A549 (cell line): ENCODE measurements around the gene KIAA0513. TPM values are rescaled to one million over a fixed set of nuclear protein-coding genes. Genes with fewer than 3 reads are reported as not detected.

Source experiments
- ATAC-seq, 2 experiments: fragments of 200-7000 bp in 1 of 2; fragments of >200 bp in 1 of 2; cut with Nextera tagmentation in 1 of 2; cut with Tn5 transposase in 1 of 2; 3 replicates each; pipeline versions ENCODE4 v1.8.0 to v1.9.1; 2018 to 2020; ENCODE audit warnings: mild to moderate bottlenecking in 1 of 2, moderate library complexity in 1 of 2
- CTCF ChIA-PET: fragments of 300-600 bp; sonication (Branson Sonifier 250); formaldehyde crosslinking; extraction: SDS; loops from one replicate; lab custom pipeline; 2021; ENCODE audit warnings: antibody characterized with exemption, inconsistent platforms; lab: Yijun Ruan, JAX
- POLR2A ChIA-PET: fragments of 350-600 bp; formaldehyde crosslinking; extraction: SDS; loops from one replicate; lab custom pipeline; 2021; ENCODE audit warnings: antibody characterized with exemption, inconsistent platforms; lab: Yijun Ruan, JAX
- DNase-seq, 2 experiments: peaks; one replicate each; pipeline versions ENCODE4 v3.0.0 to v3.0.0-alpha.2; 2011 to 2016; ENCODE audit warnings: low read depth in 1 of 2, low spot score in 1 of 2
- FAIRE-seq: peaks from 2 replicates; lab custom pipeline; 2011; peaks lifted over from hg19 to GRCh38; lab: Jason Lieb, UNC
- H3K27ac ChIP-seq, 2 experiments: fragments of >200 bp; sonication (Bioruptor Twin); formaldehyde crosslinking; 3 replicates each; pipeline ENCODE4 v1.5.1; 2016 to 2017
- H3K4me1 ChIP-seq: fragments of >200 bp; sonication (Bioruptor Twin); formaldehyde crosslinking; 3 replicates; pipeline ENCODE4 v1.6.1; 2016
- H3K4me2 ChIP-seq: fragments of >200 bp; sonication (Bioruptor Twin); formaldehyde crosslinking; 3 replicates; pipeline ENCODE4 v1.6.1; 2016
- H3K4me3 ChIP-seq: fragments of >200 bp; sonication (Bioruptor Twin); formaldehyde crosslinking; 3 replicates; pipeline ENCODE4 v1.5.1; 2016
- H3K9me3 ChIP-seq: fragments of >200 bp; sonication (Bioruptor Twin); formaldehyde crosslinking; 3 replicates; pipeline ENCODE4 v1.6.1; 2016
- CBX2 ChIP-seq: fragments of 200-600 bp; sonication (generic); IDR thresholded peaks from 2 replicates; pipeline ENCODE4 v1.6.1; 2016; ENCODE audit warnings: low read depth, mild to moderate bottlenecking, borderline replicate concordance
- CEBPB ChIP-seq, 2 experiments: fragments of >200 bp in 1 of 2; sonication (Bioruptor Twin) in 1 of 2; formaldehyde crosslinking in 1 of 2; IDR thresholded peaks; 2 replicates each; pipeline ENCODE4 v1.6.1; 2012 to 2016
- CHD2 ChIP-seq: fragments of 150-350 bp; IDR thresholded peaks from 2 replicates; pipeline ENCODE4 v1.6.1; 2014; ENCODE audit warnings: low read length; ENCODE audit not compliant: partially characterized antibody
- CHD4 ChIP-seq: fragments of 200-600 bp; sonication (generic); IDR thresholded peaks from 2 replicates; pipeline ENCODE4 v1.6.1; 2016; ENCODE audit warnings: antibody characterized with exemption, mild to moderate bottlenecking, borderline replicate concordance
- CTCF ChIP-seq: fragments of >200 bp; sonication (Bioruptor Twin); formaldehyde crosslinking; IDR thresholded peaks from 3 replicates; pipeline ENCODE4 v1.5.1; 2016
- EHMT2 ChIP-seq: fragments of 200-600 bp; sonication (generic); IDR thresholded peaks from 2 replicates; pipeline ENCODE4 v1.6.1; 2016; ENCODE audit warnings: antibody characterized with exemption, low read depth, mild to moderate bottlenecking, moderate library complexity
- FOSB ChIP-seq: fragments of 250-450 bp; sonication (Bioruptor Pico); IDR thresholded peaks from 2 replicates; pipeline ENCODE4 v1.5.0; 2020; ENCODE audit warnings: mild to moderate bottlenecking, moderate library complexity
- FOSL2 ChIP-seq, 2 experiments: fragments of 450-650 bp in 1 of 2; fragments of >200 bp in 1 of 2; sonication (Bioruptor Twin) in 1 of 2; formaldehyde crosslinking; IDR thresholded peaks; 2 replicates each; pipeline versions ENCODE4 v1.5.0 to v1.6.1; 2016 to 2020; ENCODE audit warnings: mild to moderate bottlenecking in 1 of 2, moderate library complexity in 1 of 2
- FOXS1 ChIP-seq: fragments of 250-450 bp; sonication (Bioruptor Pico); IDR thresholded peaks from 2 replicates; pipeline ENCODE4 v1.5.0; 2020; ENCODE audit warnings: mild to moderate bottlenecking, moderate library complexity
- HOXB5 ChIP-seq: fragments of 250-450 bp; sonication (Bioruptor Pico); IDR thresholded peaks from 2 replicates; pipeline ENCODE4 v1.5.0; 2020; ENCODE audit warnings: mild to moderate bottlenecking, moderate library complexity
- JUN ChIP-seq, 2 experiments: fragments of >200 bp; sonication (Bioruptor Twin); formaldehyde crosslinking; IDR thresholded peaks; 2 replicates in 1 of 2; 3 replicates in 1 of 2; pipeline ENCODE4 v1.6.1; 2016 to 2017
- MAZ ChIP-seq: fragments of 150-350 bp; IDR thresholded peaks from 2 replicates; pipeline ENCODE4 v1.6.1; 2014; ENCODE audit warnings: antibody characterized with exemption, low read depth, low read length, borderline replicate concordance
- NFE2L2 ChIP-seq: fragments of 150-350 bp; conservative IDR thresholded peaks from 2 replicates; pipeline ENCODE4 v1.6.1; 2014; ENCODE audit warnings: low read length
- NPAS2 ChIP-seq: fragments of 250-450 bp; sonication (Bioruptor Pico); IDR thresholded peaks from 2 replicates; pipeline ENCODE4 v1.8.0; 2022; ENCODE audit warnings: mild to moderate bottlenecking, moderate library complexity, borderline replicate concordance
- NR3C1 ChIP-seq: fragments of >200 bp; sonication (Bioruptor Twin); formaldehyde crosslinking; IDR thresholded peaks from 3 replicates; pipeline ENCODE4 v1.6.1; 2017
- PHF8 ChIP-seq: fragments of 200-600 bp; sonication (generic); IDR thresholded peaks from 2 replicates; pipeline ENCODE4 v1.6.1; 2016; ENCODE audit warnings: low read depth, mild to moderate bottlenecking, antibody characterized with exemption, moderate library complexity, borderline replicate concordance
- POLR2AphosphoS2 ChIP-seq: conservative IDR thresholded peaks from 2 replicates; pipeline ENCODE4 v1.6.1; 2012; ENCODE audit warnings: low read length, improper control_type of control experiment, inconsistent platforms
- RARB ChIP-seq: fragments of 250-450 bp; sonication (Bioruptor Pico); IDR thresholded peaks from 2 replicates; pipeline ENCODE4 v1.8.0; 2021; ENCODE audit warnings: mild to moderate bottlenecking, moderate library complexity
- SREBF2 ChIP-seq: fragments of 450-650 bp; IDR thresholded peaks from 2 replicates; pipeline ENCODE4 v1.6.1; 2014; ENCODE audit warnings: mild to moderate bottlenecking, moderate library complexity
- TFCP2L1 ChIP-seq: fragments of 250-450 bp; sonication (Bioruptor Pico); IDR thresholded peaks from 2 replicates; pipeline ENCODE4 v1.5.0; 2021; ENCODE audit warnings: mild to moderate bottlenecking
- ZC3H11A ChIP-seq: fragments of 450-650 bp; IDR thresholded peaks from 2 replicates; pipeline ENCODE4 v1.6.1; 2014; ENCODE audit warnings: antibody characterized with exemption, mild to moderate bottlenecking
- ZFP36 ChIP-seq: fragments of 450-650 bp; IDR thresholded peaks from 2 replicates; pipeline ENCODE4 v1.6.1; 2014; ENCODE audit warnings: borderline replicate concordance; ENCODE audit not compliant: partially characterized antibody
- ZNF302 ChIP-seq: fragments of 250-450 bp; sonication (Bioruptor Pico); IDR thresholded peaks from 2 replicates; pipeline ENCODE4 v1.9.0; 2021; ENCODE audit warnings: inconsistent platforms, mild to moderate bottlenecking, moderate library complexity
- WGBS: methylation state at CpG from one replicate; pipeline ENCODE4 v1.1.6; 2017; ENCODE audit errors: missing lambda C conversion rate; 5-methylcytosine and 5-hydroxymethylcytosine counted together
- polyA plus RNA-seq, 4 experiments: library from polyadenylated mRNA; depleted of rRNA in 3 of 4; stranded (reverse); fragments of >200 nt; fragmentation: RNase III in 1 of 4; extraction: RNeasy Plus Mini Kit Qiagen cat#74134 plus additional on column Dnase treatment in 1 of 4; gene quantifications; 2 replicates in 3 of 4; 3 replicates in 1 of 4; pipeline ENCODE4 v1.2.3, GENCODE V29; 2011 to 2017
- TF ChIP-seq, protein P1 (sequence below): fragments of 150-350 bp; IDR thresholded peaks from 2 replicates; pipeline ENCODE4 v1.6.1; 2014; ENCODE audit warnings: low read depth, mild to moderate bottlenecking, low read length
- TF ChIP-seq, protein P2 (sequence below): IDR thresholded peaks from 2 replicates; pipeline ENCODE4 v1.6.1; 2012

Gene KIAA0513
- polyA plus RNA-seq, 2 of the 4 experiments (the other 2 are of a cell fraction): 1.8 TPM

GRCh38 chr16:85064186-85064585 is 36.6 kb downstream of the KIAA0513 start:
- CTCF ChIA-PET: no interaction called here
- no peak for FAIRE-seq

GRCh38 chr16:85065099-85065498 is 37.5 kb downstream of the KIAA0513 start:
- ATAC-seq (no peak), DNase-seq (no peak), FAIRE-seq (no peak)
- CTCF ChIA-PET: interaction anchor here (0.9 to 1.4 kb wide), 4 partner anchors 13 to 94 kb away, joined by 3 to 4 read pairs (median 3); no protein-coding TSS in a partner anchor
- WGBS: 91% methylated on average over 13 of the region's 13 CpGs
- no peaks in the 10 kb centered on the region for H3K4me1 ChIP-seq
- no peak overlapping the region for H3K4me2 ChIP-seq
- no peaks in the 10 kb centered on the region for H3K9me3 ChIP-seq
- POLR2A ChIA-PET: no interaction called here
- no peak overlapping the region for H3K27ac ChIP-seq
- no peak for TF ChIP-seq FOSL2 (IDR thresholded peaks at IDR 0.05)
- TF ChIP-seq FOSL2 (CRISPR knock-in tag; IDR thresholded peaks at IDR 0.05): no peak
- TF ChIP-seq ZNF302 (CRISPR knock-in tag): no peak
- TF ChIP-seq, protein P1, sequence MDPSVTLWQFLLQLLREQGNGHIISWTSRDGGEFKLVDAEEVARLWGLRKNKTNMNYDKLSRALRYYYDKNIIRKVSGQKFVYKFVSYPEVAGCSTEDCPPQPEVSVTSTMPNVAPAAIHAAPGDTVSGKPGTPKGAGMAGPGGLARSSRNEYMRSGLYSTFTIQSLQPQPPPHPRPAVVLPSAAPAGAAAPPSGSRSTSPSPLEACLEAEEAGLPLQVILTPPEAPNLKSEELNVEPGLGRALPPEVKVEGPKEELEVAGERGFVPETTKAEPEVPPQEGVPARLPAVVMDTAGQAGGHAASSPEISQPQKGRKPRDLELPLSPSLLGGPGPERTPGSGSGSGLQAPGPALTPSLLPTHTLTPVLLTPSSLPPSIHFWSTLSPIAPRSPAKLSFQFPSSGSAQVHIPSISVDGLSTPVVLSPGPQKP: no peak
- TF ChIP-seq POLR2AphosphoS2: no peak
- no peak for TF ChIP-seq NPAS2 (CRISPR knock-in tag)
- no peak for TF ChIP-seq TFCP2L1
- no peak for TF ChIP-seq CBX2
- TF ChIP-seq CHD2: no peak
- no peak for TF ChIP-seq JUN (IDR thresholded peaks at IDR 0.05)
- TF ChIP-seq, protein P2, sequence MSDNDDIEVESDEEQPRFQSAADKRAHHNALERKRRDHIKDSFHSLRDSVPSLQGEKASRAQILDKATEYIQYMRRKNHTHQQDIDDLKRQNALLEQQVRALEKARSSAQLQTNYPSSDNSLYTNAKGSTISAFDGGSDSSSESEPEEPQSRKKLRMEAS: no peak
- no peak for TF ChIP-seq SREBF2
- no peak for TF ChIP-seq RARB (CRISPR knock-in tag)
- TF ChIP-seq FOXS1 (CRISPR knock-in tag): no peak
- TF ChIP-seq PHF8: no peak
- TF ChIP-seq NFE2L2: no peak
- no peak for TF ChIP-seq ZFP36
- H3K4me3 ChIP-seq: no peak overlapping the region

More at GRCh38 chr16:85064186-85064585, 36.6 kb downstream of the KIAA0513 start:
- WGBS: 91% methylated on average over 6 of the region's 6 CpGs
- TF ChIP-seq NR3C1: no peak
- no peak for TF ChIP-seq MAZ
- no peak for TF ChIP-seq ZFP36
- no peak for TF ChIP-seq CEBPB (IDR thresholded peaks at IDR 0.05)
- no peak for TF ChIP-seq EHMT2
- no peak for TF ChIP-seq JUN (IDR thresholded peaks at IDR 0.05)
- TF ChIP-seq FOSB (CRISPR knock-in tag): no peak
- TF ChIP-seq, protein P2: no peak
- no peak for TF ChIP-seq POLR2AphosphoS2
- TF ChIP-seq HOXB5: no peak
- no peak for TF ChIP-seq ZC3H11A
- no peak for TF ChIP-seq CTCF
- TF ChIP-seq FOSL2 (IDR thresholded peaks at IDR 0.05): no peak
- TF ChIP-seq FOSL2 (CRISPR knock-in tag; IDR thresholded peaks at IDR 0.05): no peak
- no peak for TF ChIP-seq CHD4
- no peak for TF ChIP-seq TFCP2L1
- DNase-seq (no peak), ATAC-seq (no peak)
- Histone ChIP-seq H3K9me3 (no peaks in the 10 kb centered on the region), H3K4me2 (no peak overlapping the region), H3K4me3 (no peak overlapping the region), H3K27ac (no peak overlapping the region), H3K4me1 (no peaks in the 10 kb centered on the region)
- POLR2A ChIA-PET: no interaction called here
